ENCODE results near the gene DNM3.

The DNM3 gene

GRCh38 chr1:171995573-171995972 is 154.3 kb downstream of the DNM3 start:
- ChIA-PET CTCF (interaction anchor here (0.7 kb wide), 1 partner anchor 10 kb away, joined by 3 read pairs; no protein-coding TSS in a partner anchor), POLR2A (no interaction called here)
- TF ChIP-seq FEZF1 (tag by site-specific recombination; IDR thresholded peaks at IDR 0.05) (no peak), ZNF660 (tag by site-specific recombination; IDR thresholded peaks at IDR 0.05) (no peak), ZEB2 (tag by site-specific recombination; IDR thresholded peaks at IDR 0.05) (no peak), ZNF274 (IDR thresholded peaks at IDR 0.05; ENCODE audit: low read length) (no peak), ZNF274 (tag by site-specific recombination; IDR thresholded peaks at IDR 0.05; ENCODE audit: borderline replicate concordance) (no peak), ZNF837 (tag by site-specific recombination; IDR thresholded peaks at IDR 0.05) (no peak), ZNF366 (tag by site-specific recombination; conservative IDR thresholded peaks at IDR 0.05) (no peak), ZFP41 (tag by site-specific recombination; IDR thresholded peaks at IDR 0.05; ENCODE audit: borderline replicate concordance) (no peak), ZNF155 (tag by site-specific recombination; IDR thresholded peaks at IDR 0.05) (no peak), ZIC2 (tag by site-specific recombination; IDR thresholded peaks at IDR 0.05) (no peak)
- H3K4me3 ChIP-seq (ENCODE audit: low read depth, low read length) = no peak overlapping the region
- H3K4me1 ChIP-seq (ENCODE audit: control insufficient read depth, insufficient read depth, low read length) = no peaks in the 10 kb centered on the region
- no peaks in the 10 kb centered on the region for H3K36me3 ChIP-seq (ENCODE audit: control insufficient read depth in 2 of 2, insufficient read depth in 1 of 2, low read length in 2 of 2)
- no peak overlapping the region for H3K27ac ChIP-seq (ENCODE audit: extremely low read depth, low read depth, low read length)
- H3K9me3 ChIP-seq (ENCODE audit: control insufficient read depth, insufficient read depth, low read depth, low read length) = no peaks in the 10 kb centered on the region

- no peaks in the 10 kb centered on the region for H3K9me3 ChIP-seq (ENCODE audit: control insufficient read depth, insufficient read depth, low read depth, low read length)
- H3K4me1 ChIP-seq (ENCODE audit: control insufficient read depth, insufficient read depth, low read length) = no peaks in the 10 kb centered on the region
- H3K36me3 ChIP-seq (ENCODE audit: control insufficient read depth in 2 of 2, insufficient read depth in 1 of 2, low read length in 2 of 2) = no peaks in the 10 kb centered on the region
- H3K4me3 ChIP-seq (ENCODE audit: low read depth, low read length) = no peak overlapping the region
- ChIA-PET CTCF (interaction anchor here (0.5 to 1.4 kb wide), 4 partner anchors 12 to 533 kb away, joined by 3 to 4 read pairs (median 4); no protein-coding TSS in a partner anchor), POLR2A (no interaction called here)
- H3K27ac ChIP-seq (ENCODE audit: extremely low read depth, low read depth, low read length) = no peak overlapping the region
- no peak for TF ChIP-seq ZNF692 (tag by site-specific recombination; IDR thresholded peaks at IDR 0.05)
- TF ChIP-seq ZNF521 (tag by site-specific recombination; IDR thresholded peaks at IDR 0.05) = no peak
- TF ChIP-seq ZNF645 (tag by site-specific recombination; IDR thresholded peaks at IDR 0.05) = no peak
- no peak for TF ChIP-seq GLI4 (tag by site-specific recombination; IDR thresholded peaks at IDR 0.05)
- no peak for TF ChIP-seq ATF2 (tag by site-specific recombination; IDR thresholded peaks at IDR 0.05; ENCODE audit: low read depth)
- no peak for TF ChIP-seq ZBTB21 (tag by site-specific recombination; IDR thresholded peaks at IDR 0.05)
- no peak for TF ChIP-seq ZNF658 (tag by site-specific recombination; IDR thresholded peaks at IDR 0.05)
- TF ChIP-seq ZNF169 (tag by site-specific recombination; IDR thresholded peaks at IDR 0.05) = no peak
- TF ChIP-seq HOXD13 (CRISPR knock-in tag; IDR thresholded peaks at IDR 0.05; ENCODE audit: borderline replicate concordance) = no peak
- TF ChIP-seq ZNF654 (tag by site-specific recombination; IDR thresholded peaks at IDR 0.05; ENCODE audit: low read depth) = no peak
- no peak for TF ChIP-seq KLF17 (tag by site-specific recombination; IDR thresholded peaks at IDR 0.05)
- no peak for TF ChIP-seq ZNF174 (tag by site-specific recombination; IDR thresholded peaks at IDR 0.05)
- TF ChIP-seq ZNF544 (tag by site-specific recombination; IDR thresholded peaks at IDR 0.05) = no peak
- no peak for TF ChIP-seq ZNF571 (tag by site-specific recombination; IDR thresholded peaks at IDR 0.05)
- no peak for TF ChIP-seq ZNF701 (tag by site-specific recombination; IDR thresholded peaks at IDR 0.05)
- no peak for TF ChIP-seq KLF7 (tag by site-specific recombination; IDR thresholded peaks at IDR 0.05; ENCODE audit: borderline replicate concordance)
- no peak for TF ChIP-seq ZNF560 (tag by site-specific recombination; IDR thresholded peaks at IDR 0.05; ENCODE audit: borderline replicate concordance)
Measured at GRCh38 chr1:171997936-171998335, 156.6 kb downstream of the DNM3 start.
